OCI-LY1 (cell line): Measurements from ENCODE around the gene MAPK8IP3.

Experiments used
- H2AFZ ChIP-seq: fragments of 200-600 bp; sonication (generic), shearing (Covaris generic); 2 replicates; pipeline ENCODE4 v1.6.0; 2014; ENCODE audit warnings: antibody characterized with exemption, mild to moderate bottlenecking, low read length
- H3F3A ChIP-seq: fragments of 200-600 bp; sonication (generic), shearing (Covaris generic); 2 replicates; pipeline ENCODE4 v1.6.0; 2014; ENCODE audit warnings: mild to moderate bottlenecking, antibody characterized with exemption, low read length, moderate library complexity; ENCODE audit not compliant: insufficient read depth
- H3K27ac ChIP-seq: fragments of 200-600 bp; sonication (generic); 2 replicates; pipeline ENCODE4 v1.5.1; 2014; ENCODE audit warnings: low read length, mixed run types, mild to moderate bottlenecking, low read depth; ENCODE audit not compliant: poor library complexity, severe bottlenecking
- H3K27me3 ChIP-seq: fragments of 200-600 bp; sonication (generic); 2 replicates; pipeline ENCODE4 v1.6.0; 2014; ENCODE audit warnings: antibody characterized with exemption, mild to moderate bottlenecking, low read length, moderate library complexity; ENCODE audit not compliant: insufficient read depth
- H3K36me3 ChIP-seq: fragments of 200-600 bp; sonication (generic); 2 replicates; pipeline ENCODE4 v1.6.1; 2014; ENCODE audit warnings: mild to moderate bottlenecking, antibody characterized with exemption, low read length, moderate library complexity, mixed read lengths; ENCODE audit not compliant: insufficient read depth
- H3K4me1 ChIP-seq: fragments of 200-600 bp; sonication (generic); 2 replicates; pipeline ENCODE4 v1.5.1; 2014; ENCODE audit warnings: mild to moderate bottlenecking, low read length, moderate library complexity; ENCODE audit not compliant: insufficient read depth, severe bottlenecking
- H3K4me2 ChIP-seq: fragments of 200-600 bp; sonication (generic), shearing (Covaris generic); 2 replicates; pipeline ENCODE4 v1.6.1; 2014; ENCODE audit warnings: low read length
- H3K4me3 ChIP-seq: fragments of 200-600 bp; sonication (generic); 2 replicates; pipeline ENCODE4 v1.5.1; 2014; ENCODE audit warnings: low read length, low read depth, mild to moderate bottlenecking, mixed read lengths; ENCODE audit not compliant: poor library complexity, severe bottlenecking
- H3K79me2 ChIP-seq: fragments of 200-600 bp; shearing (Covaris generic); 2 replicates; pipeline ENCODE4 v1.6.1; 2016; ENCODE audit warnings: mixed run types, low read length, mixed read lengths; ENCODE audit not compliant: insufficient read depth
- H3K9ac ChIP-seq: fragments of 200-600 bp; sonication (generic), shearing (Covaris generic); 2 replicates; pipeline ENCODE4 v1.6.1; 2014; ENCODE audit warnings: mild to moderate bottlenecking, low read length, mixed read lengths
- H3K9me2 ChIP-seq: fragments of 200-600 bp; sonication (generic), shearing (Covaris generic); 2 replicates; pipeline ENCODE4 v1.6.1; 2014; ENCODE audit warnings: low read depth, mild to moderate bottlenecking, low read length, mixed read lengths
- H3K9me3 ChIP-seq: fragments of 200-600 bp; shearing (Covaris generic); 2 replicates; pipeline ENCODE4 v1.6.1; 2014; ENCODE audit warnings: low read length, mixed read lengths
- H4K20me1 ChIP-seq: fragments of 200-600 bp; sonication (generic), shearing (Covaris generic); 2 replicates; pipeline ENCODE4 v1.6.0; 2016; ENCODE audit warnings: mild to moderate bottlenecking, low read length; ENCODE audit not compliant: insufficient read depth
- CTCF ChIP-seq: fragments of 200-600 bp; sonication (generic), shearing (Covaris generic); IDR thresholded peaks from 2 replicates; pipeline ENCODE4 v1.5.1; 2017; ENCODE audit warnings: mild to moderate bottlenecking, antibody characterized with exemption, low read length, moderate library complexity, mixed read lengths
- EZH2 ChIP-seq: fragments of 200-600 bp; sonication (generic), shearing (Covaris generic); IDR thresholded peaks from 2 replicates; pipeline ENCODE4 v1.8.0; 2017; ENCODE audit warnings: borderline replicate concordance, mixed run types, mild to moderate bottlenecking, antibody characterized with exemption, low read length, moderate library complexity, mixed read lengths

The MAPK8IP3 gene

GRCh38 chr16:1740781-1741490 lies 34.9 kb downstream of the MAPK8IP3 start:
- Histone ChIP-seq H3K4me3 (no peak overlapping the region), H4K20me1 (no peaks in the 10 kb centered on the region), H3K27ac (no peak overlapping the region), H3K9me2 (no peaks in the 10 kb centered on the region), H3K4me1 (no peaks in the 10 kb centered on the region), H3K4me2 (no peak overlapping the region), H3K9ac (no peak overlapping the region), H3K36me3 (peaks cover 27% of the 10 kb centered on the region), H3K9me3 (no peaks in the 10 kb centered on the region), H3K79me2 (no peaks in the 10 kb centered on the region), H3F3A (peaks cover 16% of the 10 kb centered on the region), H3K27me3 (no peaks in the 10 kb centered on the region), H2AFZ (no peak overlapping the region)
- TF ChIP-seq EZH2 (no peak), CTCF (no peak)

DNA sequence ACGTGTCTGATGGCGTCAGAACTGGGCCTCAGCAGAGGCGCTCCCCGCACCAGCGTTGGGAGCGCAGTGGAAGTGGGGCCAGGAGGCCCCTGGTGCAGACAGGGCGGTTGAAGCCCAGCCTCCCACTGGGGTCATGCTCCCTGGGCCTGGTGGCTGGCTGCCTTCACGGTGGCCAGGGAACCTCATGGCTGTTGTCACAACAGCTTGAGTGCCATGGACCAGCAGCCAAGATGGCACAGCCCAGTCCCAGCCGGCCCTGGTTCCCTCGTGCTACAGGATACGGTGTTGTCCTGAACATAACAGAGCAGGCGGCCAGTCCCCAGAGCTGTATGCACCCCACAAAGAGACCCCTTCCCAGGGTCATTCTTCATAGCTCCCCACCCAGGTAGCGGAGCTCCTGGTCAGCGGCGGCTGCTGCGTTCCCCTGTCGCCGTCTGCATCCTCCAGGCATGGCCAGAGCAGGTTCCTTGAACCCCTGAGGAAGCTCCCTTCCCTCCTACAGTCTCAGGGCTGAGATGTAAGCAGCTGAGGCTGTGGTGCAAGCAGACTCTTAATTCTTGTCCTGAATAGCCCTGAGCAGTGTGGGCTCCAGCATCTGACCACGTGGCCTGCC lies 35.7 kb downstream of the MAPK8IP3 start:
- Histone ChIP-seq H3K4me1 (no peaks in the 10 kb centered on the region), H3K9ac (no peak overlapping the region), H3K79me2 (no peaks in the 10 kb centered on the region), H3F3A (peaks cover 13% of the 10 kb centered on the region), H3K9me2 (no peaks in the 10 kb centered on the region), H2AFZ (no peak overlapping the region), H3K4me3 (no peak overlapping the region), H3K27ac (no peak overlapping the region), H3K27me3 (no peaks in the 10 kb centered on the region), H4K20me1 (no peaks in the 10 kb centered on the region), H3K4me2 (no peak overlapping the region), H3K36me3 (peaks cover 31% of the 10 kb centered on the region), H3K9me3 (no peaks in the 10 kb centered on the region)
- no peak for TF ChIP-seq EZH2
- TF ChIP-seq CTCF, result no peak

- peaks cover 48% of the 10 kb centered on the region for H3K36me3 ChIP-seq
- no peak overlapping the region for H3K9ac ChIP-seq
- H3K4me2 ChIP-seq, result no peak overlapping the region
- H3F3A ChIP-seq, result peaks cover 2% of the 10 kb centered on the region
- H3K79me2 ChIP-seq, result no peaks in the 10 kb centered on the region
- no peak overlapping the region for H2AFZ ChIP-seq
- no peak overlapping the region for H3K4me3 ChIP-seq
- no peaks in the 10 kb centered on the region for H3K9me3 ChIP-seq
- no peak for TF ChIP-seq EZH2
- TF ChIP-seq CTCF, result no peak
- H3K27ac ChIP-seq, result no peak overlapping the region
- no peaks in the 10 kb centered on the region for H3K9me2 ChIP-seq
- no peaks in the 10 kb centered on the region for H3K27me3 ChIP-seq
- H4K20me1 ChIP-seq, result no peaks in the 10 kb centered on the region
- no peaks in the 10 kb centered on the region for H3K4me1 ChIP-seq
Measured at GRCh38 chr16:1743376-1744337, 37.7 kb downstream of the MAPK8IP3 start.
